ENCODE measurements around the gene GRIA3.

GRCh38 chrX:123425904-123426303 lies 241.8 kb downstream of the GRIA3 start:
- no peak for TF ChIP-seq CTCF (tag by site-specific recombination; IDR thresholded peaks at IDR 0.05)
- TF ChIP-seq PRDM10 (tag by site-specific recombination; IDR thresholded peaks at IDR 0.05) = no peak
- no peak for TF ChIP-seq SCRT2 (tag by site-specific recombination; IDR thresholded peaks at IDR 0.05)
- no peak for TF ChIP-seq ZNF274 (IDR thresholded peaks at IDR 0.05; ENCODE audit: low read length)
- no peak for TF ChIP-seq ZNF274 (tag by site-specific recombination; IDR thresholded peaks at IDR 0.05; ENCODE audit: borderline replicate concordance)
